HFFc6 (cell line): Measurements from ENCODE around the gene MAP3K4. TPM values are rescaled to one million over a fixed set of nuclear protein-coding genes. Genes with fewer than 3 reads are reported as not detected.

Experiments
- DNase-seq: peaks from one replicate; pipeline ENCODE4 v3.0.0-alpha.2; 2018
- H3K27ac Mint-ChIP-seq: 2 replicates; pipeline ENCODE4 v1.8.0; 2020; ENCODE audit warnings: mild to moderate bottlenecking, mixed read lengths
- H3K27me3 Mint-ChIP-seq: 2 replicates; pipeline ENCODE4 v1.8.0; 2021; ENCODE audit warnings: mild to moderate bottlenecking, moderate library complexity, mixed read lengths; ENCODE audit not compliant: insufficient read depth
- H3K36me3 Mint-ChIP-seq: 2 replicates; pipeline ENCODE4 v1.8.0; 2021; ENCODE audit warnings: low read depth, mixed read lengths
- H3K4me1 Mint-ChIP-seq: 2 replicates; pipeline ENCODE4 v1.8.0; 2020; ENCODE audit warnings: low read depth, mixed read lengths
- H3K4me3 Mint-ChIP-seq: 2 replicates; pipeline ENCODE4 v1.8.0; 2020; ENCODE audit warnings: mild to moderate bottlenecking, moderate library complexity, mixed read lengths
- H3K9me3 Mint-ChIP-seq: 2 replicates; pipeline ENCODE4 v1.8.0; 2020; ENCODE audit warnings: mild to moderate bottlenecking, mixed read lengths
- CTCF ChIP-seq: fragments of 200-600 bp; sonication (generic); IDR thresholded peaks from 2 replicates; pipeline ENCODE4 v1.5.0; 2021; ENCODE audit warnings: antibody characterized with exemption, mild to moderate bottlenecking
- total RNA-seq, 6 experiments: library from RNA; stranded (reverse); fragmentation: NEBNext Ultra II Directional; extraction: Animal tissue kit (Norgen Biotek cat#: 25700); gene quantifications; 2 replicates in 1 of 6; 3 replicates in 5 of 6; pipeline ENCODE4 v1.2.3, GENCODE V29; 2021

The MAP3K4 gene
- total RNA-seq, 6 experiments from 2014 or later: 16.8 to 26.2 (median 22.3) TPM

GRCh38 chr6:161133963-161134362 lies 142.4 kb downstream of the MAP3K4 start:
- Mint-ChIP-seq H3K9me3 (no peaks in the 10 kb centered on the region), H3K36me3 (peaks cover 28% of the 10 kb centered on the region), H3K27me3 (no peaks in the 10 kb centered on the region; the same call in none of the 2 replicates), H3K4me3 (no peak overlapping the region), H3K27ac (no peak overlapping the region), H3K4me1 (peaks cover 12% of the 10 kb centered on the region)
- DNase-seq: no peak
- no peak for TF ChIP-seq CTCF

DNA sequence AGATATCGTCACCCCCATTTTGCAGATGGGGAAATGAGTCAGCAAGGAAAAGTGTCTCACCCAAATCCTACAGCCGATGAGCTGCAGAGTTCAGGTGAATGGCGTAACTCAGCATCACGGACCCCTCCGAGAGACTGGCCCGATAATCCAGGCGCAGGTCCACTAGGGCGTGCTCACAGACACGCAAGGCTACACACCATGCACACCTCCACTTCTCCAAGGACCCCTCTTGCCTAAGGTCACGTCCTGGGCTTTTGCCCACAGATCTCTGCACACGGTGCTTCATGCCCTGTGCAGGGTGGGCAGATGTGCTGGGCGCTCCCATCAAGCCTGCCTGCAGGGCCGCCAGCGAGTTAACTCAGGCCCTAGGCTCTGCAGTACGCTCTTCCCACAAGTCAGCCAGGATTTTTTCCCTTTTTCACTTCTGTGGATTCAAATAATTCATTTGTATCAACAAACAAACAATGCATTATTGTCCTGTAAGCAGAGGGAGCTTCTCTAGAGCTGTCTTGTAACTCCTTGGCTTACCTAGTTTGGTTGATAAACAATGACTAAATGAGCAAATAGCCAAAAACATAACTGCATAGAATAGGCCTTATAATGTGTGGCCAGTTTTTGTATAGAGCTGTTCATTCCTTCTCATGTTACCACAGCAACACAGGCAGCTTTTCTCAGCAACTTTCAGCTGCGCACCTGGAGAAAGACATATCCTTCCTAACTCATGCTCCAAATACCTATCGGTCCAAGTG lies 143.2 kb downstream of the MAP3K4 start:
- TF ChIP-seq CTCF: no peak
- Mint-ChIP-seq H3K9me3 (no peaks in the 10 kb centered on the region), H3K4me3 (no peak overlapping the region), H3K27me3 (no peaks in the 10 kb centered on the region; the same call in none of the 2 replicates), H3K4me1 (peaks cover 8% of the 10 kb centered on the region), H3K27ac (no peak overlapping the region), H3K36me3 (peaks cover 20% of the 10 kb centered on the region)
- no peak for DNase-seq

- DNase-seq: no peak
- TF ChIP-seq CTCF: no peak
- Mint-ChIP-seq H3K4me3 (no peak overlapping the region), H3K27ac (0 out of 2 replicates have a peak overlapping the region, but pooled peaks have one; percentile 12), H3K9me3 (no peaks in the 10 kb centered on the region), H3K36me3 (peaks cover 13% of the 10 kb centered on the region), H3K4me1 (peaks cover 8% of the 10 kb centered on the region), H3K27me3 (no peaks in the 10 kb centered on the region; the same call in none of the 2 replicates)
These were observed 144.4 kb downstream of the MAP3K4 start for GRCh38 chr6:161135695-161136591.

DNA sequence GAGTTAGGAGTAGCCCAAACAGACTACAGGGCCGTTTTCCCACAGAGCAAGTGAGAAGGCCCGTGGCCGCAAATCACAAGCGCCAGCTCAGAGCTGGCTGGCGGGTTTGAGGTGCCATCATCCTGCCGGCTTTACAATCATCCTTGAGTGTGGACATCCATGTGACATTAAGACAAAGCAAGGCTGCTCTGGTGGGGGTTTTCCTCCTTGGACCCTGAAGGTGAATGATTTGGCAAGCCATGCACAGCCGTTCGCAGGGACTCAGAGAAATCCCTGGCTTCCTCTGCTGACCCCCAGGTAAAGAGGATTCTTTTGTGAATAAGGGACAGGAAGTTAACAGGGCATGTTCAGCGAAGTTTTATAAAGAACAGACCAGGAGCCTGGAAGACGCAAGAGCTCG lies 145.1 kb downstream of the MAP3K4 start:
- no peak for TF ChIP-seq CTCF
- no peak overlapping the region for H3K27ac Mint-ChIP-seq
- peaks cover 8% of the 10 kb centered on the region for H3K4me1 Mint-ChIP-seq
- no peaks in the 10 kb centered on the region; the same call in none of the 2 replicates for H3K27me3 Mint-ChIP-seq
- peaks cover 13% of the 10 kb centered on the region for H3K36me3 Mint-ChIP-seq
- H3K9me3 Mint-ChIP-seq: no peaks in the 10 kb centered on the region
- no peak for DNase-seq
- H3K4me3 Mint-ChIP-seq: no peak overlapping the region

DNA sequence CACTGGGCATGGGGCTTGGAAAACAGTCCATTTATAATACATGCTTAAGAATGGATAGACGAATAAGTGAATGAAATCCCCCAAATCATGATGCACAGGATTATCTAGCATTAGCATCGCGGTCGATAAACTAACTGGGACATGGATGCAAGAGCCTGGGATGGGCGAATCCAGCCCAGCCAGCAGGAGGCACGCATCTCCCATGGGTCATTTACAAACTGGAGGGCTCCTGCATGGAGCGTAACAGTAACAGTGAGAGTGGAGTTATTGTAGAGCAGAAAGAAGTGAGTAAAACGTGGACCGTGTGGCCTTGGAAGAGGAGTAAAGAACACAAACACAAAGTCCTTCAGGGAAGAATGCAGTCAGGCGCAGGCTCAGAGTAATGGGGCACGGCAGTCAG lies 145.8 kb downstream of the MAP3K4 start:
- Mint-ChIP-seq H3K36me3 (peaks cover 13% of the 10 kb centered on the region), H3K9me3 (no peaks in the 10 kb centered on the region), H3K4me1 (peaks cover 8% of the 10 kb centered on the region), H3K4me3 (no peak overlapping the region), H3K27me3 (no peaks in the 10 kb centered on the region; the same call in none of the 2 replicates), H3K27ac (no peak overlapping the region)
- DNase-seq: no peak
- no peak for TF ChIP-seq CTCF
